ENCODE measurements around the gene PLXDC1. TPM values are rescaled to one million over a fixed set of nuclear protein-coding genes. Genes with fewer than 3 reads are reported as not detected.

Gene PLXDC1
- total and polyA plus RNA-seq, 2 experiments from 2014 or later, result 0.28 to 0.91 TPM

GRCh38 chr17:39094607-39095308, 56.7 kb downstream of the PLXDC1 start:
- H3K27me3 ChIP-seq (ENCODE audit: insufficient read depth), result no peaks in the 10 kb centered on the region
- no peak for DNase-seq (ENCODE audit: low spot score)
- no peaks in the 10 kb centered on the region for H3F3A ChIP-seq (replicated peaks; ENCODE audit: low read depth)
- H3K79me2 ChIP-seq (replicated peaks; ENCODE audit: insufficient read depth), result no peaks in the 10 kb centered on the region
- Mint-ChIP-seq H3K4me3 (no peak overlapping the region), H3K4me1 (peaks cover 30% of the 10 kb centered on the region), H3K36me3 (ENCODE audit: low read depth) (no peaks in the 10 kb centered on the region), H3K27me3 (ENCODE audit: insufficient read depth, low read depth, poor library complexity) (peaks cover under 1% of the 10 kb centered on the region), H3K27ac (no peak overlapping the region), H3K9me3 (no peaks in the 10 kb centered on the region; the same call in 2 of the 3 replicates)
- H3K4me2 ChIP-seq, result no peak overlapping the region
- no peaks in the 10 kb centered on the region for H3K36me3 ChIP-seq (ENCODE audit: insufficient read depth)
- no peaks in the 10 kb centered on the region for H4K20me1 ChIP-seq (replicated peaks; ENCODE audit: insufficient read depth)
- no peak for ATAC-seq
- H2AFZ ChIP-seq, result no peak overlapping the region
- H3K4me3 ChIP-seq, result no peak overlapping the region
- no peaks in the 10 kb centered on the region for H3K4me1 ChIP-seq (ENCODE audit: insufficient read depth)
- H3K9me2 ChIP-seq (ENCODE audit: insufficient read depth), result no peaks in the 10 kb centered on the region
- H3K27ac ChIP-seq (ENCODE audit: low read depth), result no peak overlapping the region
- TF ChIP-seq CREB1 (CRISPR knock-in tag; IDR thresholded peaks at IDR 0.05; ENCODE audit: low read depth) (no peak), ZNF331 (CRISPR knock-in tag; IDR thresholded peaks at IDR 0.05; ENCODE audit: low read depth) (no peak), POLR2AphosphoS5 (IDR thresholded peaks at IDR 0.05; ENCODE audit: low read depth) (no peak), ZNF114 (CRISPR knock-in tag; IDR thresholded peaks at IDR 0.05) (no peak), ZNF462 (CRISPR knock-in tag; IDR thresholded peaks at IDR 0.05) (no peak), EZH2phosphoT487 (IDR thresholded peaks at IDR 0.05; ENCODE audit: unreplicated experiment) (no peak), ETS1 (IDR thresholded peaks at IDR 0.05) (no peak)
- TF ChIP-seq, protein P1, sequence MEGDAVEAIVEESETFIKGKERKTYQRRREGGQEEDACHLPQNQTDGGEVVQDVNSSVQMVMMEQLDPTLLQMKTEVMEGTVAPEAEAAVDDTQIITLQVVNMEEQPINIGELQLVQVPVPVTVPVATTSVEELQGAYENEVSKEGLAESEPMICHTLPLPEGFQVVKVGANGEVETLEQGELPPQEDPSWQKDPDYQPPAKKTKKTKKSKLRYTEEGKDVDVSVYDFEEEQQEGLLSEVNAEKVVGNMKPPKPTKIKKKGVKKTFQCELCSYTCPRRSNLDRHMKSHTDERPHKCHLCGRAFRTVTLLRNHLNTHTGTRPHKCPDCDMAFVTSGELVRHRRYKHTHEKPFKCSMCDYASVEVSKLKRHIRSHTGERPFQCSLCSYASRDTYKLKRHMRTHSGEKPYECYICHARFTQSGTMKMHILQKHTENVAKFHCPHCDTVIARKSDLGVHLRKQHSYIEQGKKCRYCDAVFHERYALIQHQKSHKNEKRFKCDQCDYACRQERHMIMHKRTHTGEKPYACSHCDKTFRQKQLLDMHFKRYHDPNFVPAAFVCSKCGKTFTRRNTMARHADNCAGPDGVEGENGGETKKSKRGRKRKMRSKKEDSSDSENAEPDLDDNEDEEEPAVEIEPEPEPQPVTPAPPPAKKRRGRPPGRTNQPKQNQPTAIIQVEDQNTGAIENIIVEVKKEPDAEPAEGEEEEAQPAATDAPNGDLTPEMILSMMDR (conservative IDR thresholded peaks at IDR 0.05; ENCODE audit: low read depth in 2 of 2), result no peak
- TF ChIP-seq, protein P2, sequence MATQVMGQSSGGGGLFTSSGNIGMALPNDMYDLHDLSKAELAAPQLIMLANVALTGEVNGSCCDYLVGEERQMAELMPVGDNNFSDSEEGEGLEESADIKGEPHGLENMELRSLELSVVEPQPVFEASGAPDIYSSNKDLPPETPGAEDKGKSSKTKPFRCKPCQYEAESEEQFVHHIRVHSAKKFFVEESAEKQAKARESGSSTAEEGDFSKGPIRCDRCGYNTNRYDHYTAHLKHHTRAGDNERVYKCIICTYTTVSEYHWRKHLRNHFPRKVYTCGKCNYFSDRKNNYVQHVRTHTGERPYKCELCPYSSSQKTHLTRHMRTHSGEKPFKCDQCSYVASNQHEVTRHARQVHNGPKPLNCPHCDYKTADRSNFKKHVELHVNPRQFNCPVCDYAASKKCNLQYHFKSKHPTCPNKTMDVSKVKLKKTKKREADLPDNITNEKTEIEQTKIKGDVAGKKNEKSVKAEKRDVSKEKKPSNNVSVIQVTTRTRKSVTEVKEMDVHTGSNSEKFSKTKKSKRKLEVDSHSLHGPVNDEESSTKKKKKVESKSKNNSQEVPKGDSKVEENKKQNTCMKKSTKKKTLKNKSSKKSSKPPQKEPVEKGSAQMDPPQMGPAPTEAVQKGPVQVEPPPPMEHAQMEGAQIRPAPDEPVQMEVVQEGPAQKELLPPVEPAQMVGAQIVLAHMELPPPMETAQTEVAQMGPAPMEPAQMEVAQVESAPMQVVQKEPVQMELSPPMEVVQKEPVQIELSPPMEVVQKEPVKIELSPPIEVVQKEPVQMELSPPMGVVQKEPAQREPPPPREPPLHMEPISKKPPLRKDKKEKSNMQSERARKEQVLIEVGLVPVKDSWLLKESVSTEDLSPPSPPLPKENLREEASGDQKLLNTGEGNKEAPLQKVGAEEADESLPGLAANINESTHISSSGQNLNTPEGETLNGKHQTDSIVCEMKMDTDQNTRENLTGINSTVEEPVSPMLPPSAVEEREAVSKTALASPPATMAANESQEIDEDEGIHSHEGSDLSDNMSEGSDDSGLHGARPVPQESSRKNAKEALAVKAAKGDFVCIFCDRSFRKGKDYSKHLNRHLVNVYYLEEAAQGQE (IDR thresholded peaks at IDR 0.05; ENCODE audit: unreplicated experiment), result no peak
